ENCODE results near the gene TBC1D23.

GRCh38 chr3:100245927-100246326 is 14.9 kb upstream of the TBC1D23 start:
- no peak for TF ChIP-seq POLR2A (IDR thresholded peaks at IDR 0.05)
- no peak for TF ChIP-seq CTCF (IDR thresholded peaks at IDR 0.05)
